ENCODE data around the gene CLINT1.
A peak's percentile ranks its signal among the peaks of the same experiment; 100 is the strongest.

CLINT1 gene

GRCh38 chr5:157767689-157768088 lies 91.3 kb downstream of the CLINT1 start:
- H3K4me3 ChIP-seq (ENCODE audit: low read depth, low read length) = no peak overlapping the region
- TF ChIP-seq CTCF (IDR thresholded peaks at IDR 0.05; ENCODE audit: low read depth, low read length) = no peak

GRCh38 chr5:157766902-157767301 lies 92.0 kb downstream of the CLINT1 start:
- H3K4me3 ChIP-seq (ENCODE audit: low read depth, low read length) = no peak overlapping the region
- TF ChIP-seq CTCF (IDR thresholded peaks at IDR 0.05; ENCODE audit: low read depth, low read length) = no peak

GRCh38 chr5:157766442-157766841 lies 92.5 kb downstream of the CLINT1 start:
- TF ChIP-seq CTCF (IDR thresholded peaks at IDR 0.05; ENCODE audit: low read depth, low read length) = no peak
- no peak overlapping the region for H3K4me3 ChIP-seq (ENCODE audit: low read depth, low read length)

GRCh38 chr5:157764531-157764930 lies 94.4 kb downstream of the CLINT1 start:
- no peak for TF ChIP-seq CTCF (IDR thresholded peaks at IDR 0.05; ENCODE audit: low read depth, low read length)
- H3K4me3 ChIP-seq (ENCODE audit: low read depth, low read length) = no peak overlapping the region

- TF ChIP-seq CTCF (IDR thresholded peaks at IDR 0.05; ENCODE audit: low read depth, low read length) = peak; percentile 73
- H3K4me3 ChIP-seq (ENCODE audit: low read depth, low read length) = no peak overlapping the region
Observed at GRCh38 chr5:157761690-157762621, 97.0 kb downstream of the CLINT1 start.

GRCh38 chr5:157758706-157759105 lies 100.2 kb downstream of the CLINT1 start:
- TF ChIP-seq CTCF (IDR thresholded peaks at IDR 0.05; ENCODE audit: low read depth, low read length) = no peak
- no peak overlapping the region for H3K4me3 ChIP-seq (ENCODE audit: low read depth, low read length)

- TF ChIP-seq CTCF (IDR thresholded peaks at IDR 0.05; ENCODE audit: low read depth, low read length) = no peak
- H3K4me3 ChIP-seq (ENCODE audit: low read depth, low read length) = no peak overlapping the region
Observed at GRCh38 chr5:157756122-157756521, 102.8 kb downstream of the CLINT1 start.

All from WI38 (cell line).